Thyroid gland (tissue), 4 donors: ENCODE data around the gene PINLYP.

ENCODE experiments used
- CTCF ChIP-seq, 6 experiments: fragments of 200-600 bp in 3 of 6; fragments of 450-650 bp in 3 of 6; sonication (generic) in 3 of 6; IDR thresholded peaks; one replicate each; pipeline ENCODE4 v1.5.1; 2016 to 2019; ENCODE audit warnings: antibody characterized with exemption in 6 of 6, mild to moderate bottlenecking in 2 of 6, inconsistent platforms in 1 of 6, moderate library complexity in 1 of 6
- POLR2A ChIP-seq, 2 donors: fragments of 450-650 bp; IDR thresholded peaks; one replicate each; pipeline ENCODE4 v1.6.1; 2017; ENCODE audit warnings: antibody characterized with exemption in 2 of 2, mild to moderate bottlenecking in 2 of 2, moderate library complexity in 1 of 2

- TF ChIP-seq POLR2A (IDR thresholded peaks at IDR 0.05) (no peak), CTCF (IDR thresholded peaks at IDR 0.05) (no peak)
These were observed 17.3 kb downstream of the PINLYP start for GRCh38 chr19:43592800-43593350.
